HepG2 (cell line): ENCODE results near the gene CALU. TPM values are rescaled to one million over a fixed set of nuclear protein-coding genes. Genes with fewer than 3 reads are reported as not detected.

Experiments
- ATAC-seq: fragments of 200-7000 bp; cut with Tn5 transposase; 3 replicates; pipeline ENCODE4 v1.9.1; 2020; ENCODE audit warnings: mild to moderate bottlenecking, moderate library complexity
- BruUV-seq: library from RNA; stranded (reverse); fragments of 400-500 nt; replicated peaks from 2 replicates; lab custom pipeline; 2021; lab: Mats Ljungman, UMichigan
- CTCF ChIA-PET: fragments of 300-600 bp; formaldehyde crosslinking; extraction: SDS; loops from one replicate; lab custom pipeline; 2021; ENCODE audit warnings: low total read pairs, inconsistent platforms, low intra/inter-chr PET ratio; lab: Yijun Ruan, JAX
- POLR2A ChIA-PET: fragments of 350-600 bp; sonication (Branson Sonifier 250); formaldehyde crosslinking; loops from one replicate; lab custom pipeline; 2020; ENCODE audit warnings: antibody characterized with exemption, inconsistent platforms; lab: Yijun Ruan, JAX
- DNase-seq: peaks from one replicate; pipeline ENCODE4 v3.0.0-alpha.2; 2015; ENCODE audit warnings: low spot score
- FAIRE-seq: peaks from 3 replicates; lab custom pipeline; 2011; peaks lifted over from hg19 to GRCh38; lab: Jason Lieb, UNC
- H2AFZ ChIP-seq: one replicate; pipeline ENCODE4 v1.6.1; 2011; ENCODE audit warnings: low read length, inconsistent platforms
- H3K27ac ChIP-seq: fragments of 300-600 bp; 3 replicates; pipeline ENCODE4 v1.8.0; 2011; ENCODE audit warnings: mixed run types, mild to moderate bottlenecking, mixed read lengths, low read length, inconsistent platforms; ENCODE audit not compliant: insufficient read depth; ENCODE audit errors: extremely low read length
- H3K27me3 ChIP-seq, 2 experiments: fragments of 200-600 bp in 1 of 2; 2 replicates in 1 of 2; 3 replicates in 1 of 2; pipeline versions ENCODE4 v1.6.0 to v1.8.0; 2011; ENCODE audit warnings: low read length in 2 of 2, mild to moderate bottlenecking in 2 of 2, moderate library complexity in 2 of 2, inconsistent platforms in 1 of 2; ENCODE audit not compliant: insufficient read depth in 2 of 2, control insufficient read depth in 1 of 2
- H3K36me3 ChIP-seq, 2 experiments: fragments of 200-600 bp in 1 of 2; replicated peaks in 1 of 2; 2 replicates in 1 of 2; 3 replicates in 1 of 2; pipeline versions ENCODE4 v1.5.1 to v1.8.0; 2011; ENCODE audit warnings: low read length in 2 of 2, inconsistent platforms in 1 of 2; ENCODE audit not compliant: insufficient read depth in 2 of 2, control insufficient read depth in 1 of 2
- H3K4me1 ChIP-seq: 2 replicates; pipeline ENCODE4 v1.5.1; 2012; ENCODE audit warnings: low read length, inconsistent platforms; ENCODE audit not compliant: insufficient read depth
- H3K4me2 ChIP-seq: 2 replicates; pipeline ENCODE4 v1.6.0; 2011; ENCODE audit warnings: low read depth, low read length, inconsistent platforms
- H3K4me3 ChIP-seq, 3 experiments: fragments of 200-600 bp in 1 of 3; sonication (generic), shearing (Covaris generic) in 1 of 3; replicated peaks in 1 of 3; 2 replicates each; pipeline ENCODE4 v1.5.1; 2011 to 2016; ENCODE audit warnings: low read length in 3 of 3, inconsistent platforms in 2 of 3, low read depth in 2 of 3, mild to moderate bottlenecking in 2 of 3, control low read depth in 1 of 3, mixed read lengths in 1 of 3; ENCODE audit not compliant: insufficient read depth in 1 of 3
- H3K79me2 ChIP-seq: one replicate; pipeline ENCODE4 v1.6.1; 2011; ENCODE audit warnings: low read length, inconsistent platforms; ENCODE audit not compliant: insufficient read depth
- H3K9ac ChIP-seq: 2 replicates; pipeline ENCODE4 v1.6.0; 2011; ENCODE audit warnings: mild to moderate bottlenecking, low read depth, low read length, inconsistent platforms; ENCODE audit not compliant: insufficient read depth
- H3K9me3 ChIP-seq: 2 replicates; pipeline ENCODE4 v1.5.1; 2012; ENCODE audit warnings: mild to moderate bottlenecking, low read length
- H4K20me1 ChIP-seq: 2 replicates; pipeline ENCODE4 v1.6.0; 2011; ENCODE audit warnings: inconsistent platforms, mild to moderate bottlenecking, low read length, moderate library complexity; ENCODE audit not compliant: insufficient read depth
- HNRNPUL1 ChIP-seq: fragments of 200-400 bp; formaldehyde crosslinking; IDR thresholded peaks from 2 replicates; pipeline ENCODE4 v1.6.1; 2017; ENCODE audit warnings: low read depth, mild to moderate bottlenecking, low read length, moderate library complexity
- IRX3 ChIP-seq: sonication (generic); formaldehyde crosslinking; IDR thresholded peaks from 2 replicates; pipeline ENCODE4 v1.8.1; 2023; ENCODE audit warnings: mild to moderate bottlenecking, low read depth, missing genetic modification reagents, borderline replicate concordance
- SAFB2 ChIP-seq: sonication (generic); formaldehyde crosslinking; IDR thresholded peaks from 2 replicates; pipeline ENCODE4 v1.5.1; 2020; ENCODE audit warnings: missing genetic modification reagents, low read depth, mild to moderate bottlenecking, borderline replicate concordance
- SIN3B ChIP-seq: fragments of 150-350 bp; IDR thresholded peaks from 2 replicates; pipeline ENCODE4 v1.6.1; 2014; ENCODE audit warnings: low read length
- ZKSCAN8 ChIP-seq: IDR thresholded peaks from 2 replicates; pipeline ENCODE4 v1.6.1; 2016; ENCODE audit warnings: borderline replicate concordance, missing genetic modification reagents, missing compliant biosample characterization
- ZNF12 ChIP-seq: sonication (generic); formaldehyde crosslinking; IDR thresholded peaks from 2 replicates; pipeline ENCODE4 v1.5.0; 2020; ENCODE audit warnings: missing genetic modification reagents
- ZNF17 ChIP-seq: sonication (generic); formaldehyde crosslinking; IDR thresholded peaks from 2 replicates; pipeline ENCODE4 v1.5.0; 2020; ENCODE audit warnings: mild to moderate bottlenecking, missing genetic modification reagents
- ZNF292 ChIP-seq: sonication (generic); formaldehyde crosslinking; IDR thresholded peaks from 2 replicates; pipeline ENCODE4 v1.8.1; 2022; ENCODE audit warnings: mild to moderate bottlenecking, low read depth, missing genetic modification reagents, borderline replicate concordance
- ZNF460 ChIP-seq: sonication (generic); formaldehyde crosslinking; IDR thresholded peaks from 2 replicates; pipeline ENCODE4 v1.5.1; 2020; ENCODE audit warnings: missing genetic modification reagents, mild to moderate bottlenecking, borderline replicate concordance
- ZNF780A ChIP-seq: sonication (generic); formaldehyde crosslinking; IDR thresholded peaks from 2 replicates; pipeline ENCODE4 v1.8.0; 2022; ENCODE audit warnings: mild to moderate bottlenecking, missing genetic modification reagents, moderate library complexity
- WGBS: methylation state at CpG from one replicate; pipeline ENCODE4 v1.1.6; 2017; ENCODE audit warnings: low lambda C conversion rate; 5-methylcytosine and 5-hydroxymethylcytosine counted together
- in situ Hi-C: cut with HindIII; loops from 2 replicates; pipeline ENCODE4 v1.10.0; 2017; ENCODE audit warnings: low pct_unique_long_range_greater_than_20kb; ENCODE audit not compliant: extremely low pct_ligation_motif_present
- intact Hi-C: fragments of 100-400 bp; cut with micrococcal nuclease; formaldehyde crosslinking; loops from one replicate; pipeline ENCODE4 v1.10.0; 2022; ENCODE audit not compliant: unreplicated experiment
- polyA plus RNA-seq, 8 experiments: library from polyadenylated mRNA; depleted of rRNA in 3 of 8; stranded (reverse) in 7 of 8; unstranded in 1 of 8; fragments of >200 nt; fragmentation: Illumina TruSeq in 4 of 8; extraction: Trizol in 4 of 8; gene quantifications; 2 replicates each; pipeline versions ENCODE4 v1.2.1 to v1.2.3, GENCODE V29; 2011 to 2016; ENCODE audit warnings: low read depth in 4 of 8, missing spikeins in 1 of 8, mixed read lengths in 1 of 8; ENCODE audit not compliant: insufficient read depth in 1 of 8
- total RNA-seq, 5 experiments: library from RNA; depleted of rRNA; stranded (reverse); fragments of >200 nt; fragmentation: Illumina TruSeq; extraction: Trizol; gene quantifications; 2 replicates each; pipeline ENCODE4 v1.2.3, GENCODE V29; 2016; ENCODE audit warnings: low read depth in 1 of 5
- TF ChIP-seq, protein P1 (sequence below): sonication (generic); formaldehyde crosslinking; IDR thresholded peaks from 2 replicates; pipeline ENCODE4 v1.4.0; 2020; ENCODE audit warnings: mild to moderate bottlenecking, missing genetic modification reagents
- TF ChIP-seq, protein P2 (sequence below), 2 experiments: sonication (generic) in 1 of 2; formaldehyde crosslinking in 1 of 2; IDR thresholded peaks; 2 replicates each; pipeline versions ENCODE4 v1.4.0 to v1.6.1; 2018 to 2020; ENCODE audit warnings: missing genetic modification reagents in 2 of 2, borderline replicate concordance in 1 of 2, low read depth in 1 of 2, mild to moderate bottlenecking in 1 of 2, missing biosample characterization in 1 of 2
- TF ChIP-seq, protein P3 (sequence below): sonication (generic); formaldehyde crosslinking; conservative IDR thresholded peaks from 2 replicates; pipeline ENCODE4 v1.8.0; 2022; ENCODE audit warnings: mild to moderate bottlenecking, moderate library complexity, missing genetic modification reagents
- TF ChIP-seq, protein P4 (sequence below): sonication (generic); formaldehyde crosslinking; IDR thresholded peaks from 2 replicates; pipeline ENCODE4 v1.5.0; 2020; ENCODE audit warnings: mild to moderate bottlenecking, low read depth, missing genetic modification reagents, borderline replicate concordance

CALU gene
- total and polyA plus RNA-seq, 2 of the 13 experiments (the other 11 are each of a cell fraction or from before 2014, with no cell fraction given) = 198 to 252 TPM

DNA sequence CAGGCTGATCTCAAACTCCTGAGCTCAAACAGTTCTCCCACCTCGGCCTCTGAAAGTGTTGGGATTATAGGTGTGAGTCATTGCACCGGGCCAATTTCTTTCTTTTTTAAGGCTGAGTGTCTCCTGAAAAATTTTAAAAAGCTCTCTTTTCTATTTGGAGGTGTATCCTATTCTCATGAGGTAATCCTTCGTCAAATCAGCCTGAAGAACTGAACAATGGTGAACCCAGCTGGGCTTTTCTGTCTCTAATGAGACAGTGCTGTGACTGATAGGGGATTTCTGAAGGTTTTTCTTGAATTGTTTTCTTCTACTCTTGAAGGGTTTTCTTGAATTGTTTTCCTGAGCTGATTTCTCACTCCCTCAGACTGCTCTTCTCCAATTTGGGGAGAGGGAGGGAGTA is 30.9 kb upstream of the CALU start:
- TF ChIP-seq ZNF292 (CRISPR knock-in tag) = no peak
- TF ChIP-seq HNRNPUL1 = no peak
- TF ChIP-seq, protein P1, sequence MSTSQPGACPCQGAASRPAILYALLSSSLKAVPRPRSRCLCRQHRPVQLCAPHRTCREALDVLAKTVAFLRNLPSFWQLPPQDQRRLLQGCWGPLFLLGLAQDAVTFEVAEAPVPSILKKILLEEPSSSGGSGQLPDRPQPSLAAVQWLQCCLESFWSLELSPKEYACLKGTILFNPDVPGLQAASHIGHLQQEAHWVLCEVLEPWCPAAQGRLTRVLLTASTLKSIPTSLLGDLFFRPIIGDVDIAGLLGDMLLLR (CRISPR knock-in tag) = no peak
- no peak for TF ChIP-seq SAFB2
- TF ChIP-seq, protein P2, sequence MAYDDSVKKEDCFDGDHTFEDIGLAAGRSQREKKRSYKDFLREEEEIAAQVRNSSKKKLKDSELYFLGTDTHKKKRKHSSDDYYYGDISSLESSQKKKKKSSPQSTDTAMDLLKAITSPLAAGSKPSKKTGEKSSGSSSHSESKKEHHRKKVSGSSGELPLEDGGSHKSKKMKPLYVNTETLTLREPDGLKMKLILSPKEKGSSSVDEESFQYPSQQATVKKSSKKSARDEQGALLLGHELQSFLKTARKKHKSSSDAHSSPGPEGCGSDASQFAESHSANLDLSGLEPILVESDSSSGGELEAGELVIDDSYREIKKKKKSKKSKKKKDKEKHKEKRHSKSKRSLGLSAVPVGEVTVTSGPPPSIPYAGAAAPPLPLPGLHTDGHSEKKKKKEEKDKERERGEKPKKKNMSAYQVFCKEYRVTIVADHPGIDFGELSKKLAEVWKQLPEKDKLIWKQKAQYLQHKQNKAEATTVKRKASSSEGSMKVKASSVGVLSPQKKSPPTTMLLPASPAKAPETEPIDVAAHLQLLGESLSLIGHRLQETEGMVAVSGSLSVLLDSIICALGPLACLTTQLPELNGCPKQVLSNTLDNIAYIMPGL (CRISPR knock-in tag; IDR thresholded peaks at IDR 0.05; ENCODE audit: borderline replicate concordance in 1 of 2, low read depth in 1 of 2) = no peak
- TF ChIP-seq, protein P3, sequence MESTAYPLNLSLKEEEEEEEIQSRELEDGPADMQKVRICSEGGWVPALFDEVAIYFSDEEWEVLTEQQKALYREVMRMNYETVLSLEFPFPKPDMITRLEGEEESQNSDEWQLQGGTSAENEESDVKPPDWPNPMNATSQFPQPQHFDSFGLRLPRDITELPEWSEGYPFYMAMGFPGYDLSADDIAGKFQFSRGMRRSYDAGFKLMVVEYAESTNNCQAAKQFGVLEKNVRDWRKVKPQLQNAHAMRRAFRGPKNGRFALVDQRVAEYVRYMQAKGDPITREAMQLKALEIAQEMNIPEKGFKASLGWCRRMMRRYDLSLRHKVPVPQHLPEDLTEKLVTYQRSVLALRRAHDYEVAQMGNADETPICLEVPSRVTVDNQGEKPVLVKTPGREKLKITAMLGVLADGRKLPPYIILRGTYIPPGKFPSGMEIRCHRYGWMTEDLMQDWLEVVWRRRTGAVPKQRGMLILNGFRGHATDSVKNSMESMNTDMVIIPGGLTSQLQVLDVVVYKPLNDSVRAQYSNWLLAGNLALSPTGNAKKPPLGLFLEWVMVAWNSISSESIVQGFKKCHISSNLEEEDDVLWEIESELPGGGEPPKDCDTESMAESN (CRISPR knock-in tag) = no peak
- no peak for TF ChIP-seq IRX3
- TF ChIP-seq ZNF12 (CRISPR knock-in tag) = no peak
- TF ChIP-seq, protein P4, sequence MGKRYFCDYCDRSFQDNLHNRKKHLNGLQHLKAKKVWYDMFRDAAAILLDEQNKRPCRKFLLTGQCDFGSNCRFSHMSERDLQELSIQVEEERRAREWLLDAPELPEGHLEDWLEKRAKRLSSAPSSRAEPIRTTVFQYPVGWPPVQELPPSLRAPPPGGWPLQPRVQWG = no peak
- no peak for TF ChIP-seq ZKSCAN8
- TF ChIP-seq ZNF780A = no peak
- TF ChIP-seq SIN3B = no peak
- no peak for TF ChIP-seq ZNF17
- no peak for TF ChIP-seq ZNF460 (CRISPR knock-in tag)
- intact Hi-C loops (no loop called here), in situ Hi-C loops (no loop called here)
- FAIRE-seq (no peak), ATAC-seq (no peak), DNase-seq (no peak)
- ChIA-PET CTCF (no interaction called here), POLR2A (interaction anchor here (0.6 kb wide), 1 partner anchor 325 kb away, joined by 3 read pairs; no protein-coding TSS in a partner anchor)
- H3K9ac ChIP-seq = no peak overlapping the region
- peaks cover 0 to 20% of the 10 kb centered on the region in 2 experiments; a peak in 2 of 5 replicates for H3K27me3 ChIP-seq
- no TSS peak for BruUV-seq
- no peak overlapping the region for H2AFZ ChIP-seq
- no peaks in the 10 kb centered on the region for H4K20me1 ChIP-seq
- no peak overlapping the region for H3K4me2 ChIP-seq
- H3K27ac ChIP-seq = no peak overlapping the region
- H3K4me1 ChIP-seq = peaks cover 5% of the 10 kb centered on the region
- H3K36me3 ChIP-seq = no peaks in the 10 kb centered on the region
- WGBS = 9% methylated on average over 3 of the region's 3 CpGs
- no peaks in the 10 kb centered on the region for H3K79me2 ChIP-seq
- H3K4me3 ChIP-seq = no peak overlapping the region
- no peaks in the 10 kb centered on the region for H3K9me3 ChIP-seq
